Dendritic cell treated with granulocyte-macrophage colony-stimulating factor and Interleukin-4, amounts not matched to agents 40 ng/mL and 50 ng/mL, for 4 days (primary cell): ENCODE data around the gene ADI1.

ENCODE experiments used
- H3K27ac Mint-ChIP-seq: one replicate; pipeline ENCODE4 v1.8.0; 2022; ENCODE audit warnings: mild to moderate bottlenecking, mixed read lengths
- H3K27me3 Mint-ChIP-seq: one replicate; pipeline ENCODE4 v1.8.0; 2022; ENCODE audit warnings: mild to moderate bottlenecking, mixed read lengths
- H3K36me3 Mint-ChIP-seq: one replicate; pipeline ENCODE4 v1.8.0; 2022; ENCODE audit warnings: low read depth, mixed read lengths
- H3K4me1 Mint-ChIP-seq: one replicate; pipeline ENCODE4 v1.8.0; 2022; ENCODE audit warnings: low read depth, mixed read lengths
- H3K4me3 Mint-ChIP-seq: one replicate; pipeline ENCODE4 v1.8.0; 2022; ENCODE audit warnings: mild to moderate bottlenecking, moderate library complexity, mixed read lengths
- H3K9me3 Mint-ChIP-seq: one replicate; pipeline ENCODE4 v1.8.0; 2022; ENCODE audit warnings: mixed read lengths
- intact Hi-C: fragments of 100-400 bp; cut with micrococcal nuclease; formaldehyde crosslinking; loops from one replicate; pipeline ENCODE4 v1.15.0; 2022

ADI1 gene

DNA sequence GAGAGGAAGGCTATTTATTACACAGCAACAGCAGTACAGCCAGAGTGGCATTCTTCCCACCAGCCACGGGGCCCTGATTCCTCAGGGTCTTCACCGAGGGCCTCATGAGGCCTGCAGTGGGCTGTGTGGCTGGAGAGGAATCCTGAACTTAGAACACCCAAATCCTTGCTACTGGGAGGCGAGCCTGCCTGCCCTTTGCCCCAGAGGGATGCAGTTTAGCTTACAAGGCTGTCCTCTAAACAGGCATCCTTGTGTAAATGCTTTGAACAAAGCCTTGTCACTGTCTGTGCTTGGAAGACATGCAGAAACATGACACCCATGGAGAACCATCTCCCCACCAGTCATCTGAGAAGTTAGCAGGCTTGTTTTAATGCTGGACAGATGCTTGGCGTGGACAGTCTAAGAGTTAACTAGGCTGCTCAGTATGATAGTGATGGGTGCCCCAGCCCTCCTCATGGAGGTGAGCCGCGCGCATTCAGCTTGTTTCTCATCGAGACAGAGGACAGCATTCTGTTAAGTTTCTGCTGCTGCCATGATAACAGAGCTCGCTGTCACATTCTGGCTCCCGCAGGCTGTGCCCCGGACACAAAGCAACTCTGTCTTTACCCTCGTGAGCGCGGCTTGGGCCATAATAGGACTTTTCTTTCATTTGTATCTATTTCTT, 42.9 kb downstream of the ADI1 start:
- intact Hi-C loops, result no loop called here
- no peak overlapping the region for H3K4me3 Mint-ChIP-seq
- no peaks in the 10 kb centered on the region for H3K4me1 Mint-ChIP-seq
- H3K9me3 Mint-ChIP-seq, result no peaks in the 10 kb centered on the region
- peaks cover 91% of the 10 kb centered on the region for H3K36me3 Mint-ChIP-seq
- H3K27ac Mint-ChIP-seq, result no peak overlapping the region
- no peaks in the 10 kb centered on the region for H3K27me3 Mint-ChIP-seq

DNA sequence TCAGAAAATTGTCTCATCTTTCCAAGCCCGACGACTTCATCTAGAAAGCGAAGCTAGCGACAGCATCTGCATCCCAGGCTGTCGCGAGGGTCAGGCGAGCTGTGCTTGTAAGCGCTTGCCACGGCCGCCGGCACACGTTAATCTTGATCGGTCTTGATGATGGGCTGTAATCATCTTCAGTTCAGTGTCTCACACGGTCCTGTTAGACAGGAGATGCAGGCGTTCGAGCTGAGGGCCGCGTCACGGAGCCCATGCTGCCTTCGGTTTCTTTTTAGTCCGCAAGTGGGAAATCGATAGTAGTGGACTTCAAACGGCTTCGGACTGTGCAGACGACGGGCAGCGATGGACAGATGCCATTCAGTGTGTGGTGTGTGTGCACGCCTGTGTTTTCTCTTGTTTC, 43.6 kb downstream of the ADI1 start:
- H3K9me3 Mint-ChIP-seq, result no peaks in the 10 kb centered on the region

DNA sequence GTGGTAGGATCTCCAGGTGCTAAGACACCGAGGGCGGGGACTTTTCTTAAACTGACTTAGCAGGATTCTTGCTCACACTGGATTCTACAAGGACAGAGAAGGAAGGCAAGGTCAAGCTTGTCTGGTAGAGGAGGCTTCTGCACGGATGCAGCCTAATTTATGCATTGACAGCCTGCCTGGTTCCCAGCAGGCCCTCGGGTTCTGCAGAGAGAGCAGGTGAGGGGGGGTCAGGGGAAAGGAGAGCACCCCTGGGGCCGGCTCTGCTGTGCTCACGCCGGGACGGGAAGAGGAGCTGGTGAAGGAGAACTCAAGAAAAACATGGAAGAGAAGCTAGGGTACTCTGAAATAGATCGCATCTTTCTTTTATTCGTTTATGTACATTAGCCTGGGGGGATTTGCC, 46.4 kb downstream of the ADI1 start:
- Mint-ChIP-seq H3K36me3 (peaks cover 93% of the 10 kb centered on the region), H3K4me3 (no peak overlapping the region), H3K27me3 (no peaks in the 10 kb centered on the region), H3K9me3 (no peaks in the 10 kb centered on the region), H3K27ac (no peak overlapping the region), H3K4me1 (no peaks in the 10 kb centered on the region)
- intact Hi-C loops, result no loop called here

More for the DNA sequence above, 43.6 kb downstream of the ADI1 start:
- intact Hi-C loops, result no loop called here
- no peak overlapping the region for H3K4me3 Mint-ChIP-seq
- H3K27me3 Mint-ChIP-seq, result no peaks in the 10 kb centered on the region
- H3K27ac Mint-ChIP-seq, result no peak overlapping the region
- H3K36me3 Mint-ChIP-seq, result peaks cover 91% of the 10 kb centered on the region
- H3K4me1 Mint-ChIP-seq, result no peaks in the 10 kb centered on the region

DNA sequence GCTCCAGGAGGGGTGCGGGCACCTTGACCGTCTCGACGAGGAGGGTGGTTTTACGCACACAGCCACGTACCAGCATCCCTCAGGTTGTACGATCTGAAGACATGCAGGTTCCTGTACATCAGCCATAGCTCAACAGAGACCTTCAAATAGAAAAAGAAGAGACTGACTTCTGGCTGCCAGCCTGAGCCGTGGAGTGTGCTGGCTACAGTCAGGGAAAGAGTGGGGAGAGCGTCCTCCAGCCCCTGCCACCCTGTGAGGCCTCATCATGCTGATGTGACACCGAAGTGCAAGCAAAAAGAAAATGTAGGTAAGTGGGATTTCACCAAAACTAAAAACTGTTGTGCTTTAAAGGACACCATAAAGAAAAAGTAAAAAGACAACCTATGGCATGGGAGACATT, 47.0 kb downstream of the ADI1 start:
- H3K27me3 Mint-ChIP-seq, result no peaks in the 10 kb centered on the region
- intact Hi-C loops, result no loop called here
- H3K27ac Mint-ChIP-seq, result no peak overlapping the region
- H3K4me3 Mint-ChIP-seq, result no peak overlapping the region
- H3K9me3 Mint-ChIP-seq, result no peaks in the 10 kb centered on the region
- H3K36me3 Mint-ChIP-seq, result peaks cover 93% of the 10 kb centered on the region
- no peaks in the 10 kb centered on the region for H3K4me1 Mint-ChIP-seq

DNA sequence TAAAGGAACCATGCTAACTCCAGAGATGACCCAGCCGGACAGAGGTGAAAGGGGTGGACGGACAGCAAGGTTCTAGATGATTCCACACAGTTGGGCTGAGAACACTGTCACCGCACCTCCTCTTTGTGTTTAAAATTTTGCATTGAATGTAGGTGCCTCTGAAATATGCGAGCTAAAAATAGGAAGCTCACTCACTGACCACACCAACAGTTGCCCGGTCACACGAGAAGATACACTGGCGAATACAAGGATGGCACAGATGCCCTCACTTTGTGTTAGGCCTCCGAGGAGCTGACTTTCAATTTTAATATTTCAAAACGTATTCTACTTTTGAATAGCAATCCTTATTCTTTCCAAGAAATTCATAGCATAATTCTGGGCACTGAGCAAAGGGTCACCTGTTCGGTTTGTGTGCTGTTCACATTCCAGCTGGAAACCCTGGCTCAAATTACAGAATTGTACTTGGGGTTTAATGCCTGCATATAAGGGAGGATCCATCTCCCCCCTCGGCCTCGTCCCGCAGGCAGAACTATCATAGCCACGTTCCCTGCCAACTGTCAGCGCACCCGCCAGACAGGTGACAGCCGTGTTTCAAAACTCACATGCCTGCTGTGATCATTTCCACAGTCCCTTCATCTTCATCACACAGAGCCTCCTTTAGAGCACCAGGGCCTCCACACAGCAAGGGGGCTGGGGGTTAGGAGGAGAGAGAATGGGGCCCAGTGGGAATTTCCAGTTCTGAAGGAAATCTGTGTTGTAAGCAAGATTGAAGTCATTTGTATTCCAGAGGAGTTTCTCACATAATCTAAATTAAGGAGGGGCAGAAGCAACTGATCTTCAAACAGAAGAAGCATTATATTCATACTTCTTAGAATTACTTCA, 48.2 kb downstream of the ADI1 start:
- Mint-ChIP-seq H3K36me3 (peaks cover 100% of the 10 kb centered on the region), H3K4me1 (no peaks in the 10 kb centered on the region), H3K27ac (no peak overlapping the region), H3K27me3 (no peaks in the 10 kb centered on the region), H3K9me3 (no peaks in the 10 kb centered on the region), H3K4me3 (no peak overlapping the region)
- intact Hi-C loops, result no loop called here

DNA sequence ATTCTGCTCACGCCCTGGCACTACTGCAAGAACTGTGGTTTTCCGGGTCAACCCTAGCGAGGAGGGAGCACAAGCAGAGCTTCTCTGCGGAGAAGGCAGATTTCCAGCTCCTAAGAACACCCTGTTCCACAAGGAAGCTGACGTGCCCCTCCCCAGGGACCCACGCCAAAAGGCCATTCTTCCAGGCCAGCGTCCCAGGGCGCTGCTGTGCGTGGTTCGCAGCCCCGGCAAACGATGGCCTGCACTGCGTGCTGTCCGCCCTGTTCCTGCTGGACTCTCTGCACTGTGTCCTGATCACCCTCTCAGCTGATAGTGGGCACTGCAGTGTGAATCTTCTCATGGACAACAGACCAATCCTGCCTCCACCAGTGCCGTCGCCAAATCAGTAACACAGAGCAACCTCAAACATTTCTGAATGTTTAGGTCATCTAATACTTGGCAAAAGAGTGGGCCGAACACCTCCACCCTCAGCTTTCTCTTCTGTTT, 49.1 kb downstream of the ADI1 start:
- Mint-ChIP-seq H3K36me3 (peaks cover 100% of the 10 kb centered on the region), H3K27ac (no peak overlapping the region), H3K4me3 (no peak overlapping the region), H3K27me3 (no peaks in the 10 kb centered on the region), H3K4me1 (no peaks in the 10 kb centered on the region), H3K9me3 (no peaks in the 10 kb centered on the region)
- intact Hi-C loops, result no loop called here

DNA sequence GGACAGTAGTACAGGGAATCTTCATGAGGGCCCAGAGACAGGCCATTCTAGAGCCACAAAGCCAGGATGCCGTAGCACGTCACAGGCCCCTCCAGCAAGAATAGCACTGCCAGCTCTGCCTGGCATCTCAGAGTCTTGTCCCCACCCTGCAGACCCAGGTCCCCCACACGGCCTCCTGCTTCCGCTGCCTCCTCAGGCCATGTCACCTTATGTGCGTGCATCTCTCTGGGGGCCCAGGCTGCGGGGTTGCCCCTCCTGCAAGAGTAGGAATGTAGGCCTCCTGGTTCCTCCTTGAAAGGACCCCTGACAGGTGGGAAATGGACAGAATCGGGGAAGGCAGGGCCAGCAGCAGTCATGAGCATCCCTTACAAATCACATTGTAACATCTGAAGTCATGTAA, 49.8 kb downstream of the ADI1 start:
- intact Hi-C loops, result no loop called here
- H3K36me3 Mint-ChIP-seq, result peaks cover 100% of the 10 kb centered on the region
- H3K27me3 Mint-ChIP-seq, result no peaks in the 10 kb centered on the region
- no peak overlapping the region for H3K4me3 Mint-ChIP-seq
- H3K4me1 Mint-ChIP-seq, result no peaks in the 10 kb centered on the region
- H3K9me3 Mint-ChIP-seq, result no peaks in the 10 kb centered on the region
- H3K27ac Mint-ChIP-seq, result no peak overlapping the region

DNA sequence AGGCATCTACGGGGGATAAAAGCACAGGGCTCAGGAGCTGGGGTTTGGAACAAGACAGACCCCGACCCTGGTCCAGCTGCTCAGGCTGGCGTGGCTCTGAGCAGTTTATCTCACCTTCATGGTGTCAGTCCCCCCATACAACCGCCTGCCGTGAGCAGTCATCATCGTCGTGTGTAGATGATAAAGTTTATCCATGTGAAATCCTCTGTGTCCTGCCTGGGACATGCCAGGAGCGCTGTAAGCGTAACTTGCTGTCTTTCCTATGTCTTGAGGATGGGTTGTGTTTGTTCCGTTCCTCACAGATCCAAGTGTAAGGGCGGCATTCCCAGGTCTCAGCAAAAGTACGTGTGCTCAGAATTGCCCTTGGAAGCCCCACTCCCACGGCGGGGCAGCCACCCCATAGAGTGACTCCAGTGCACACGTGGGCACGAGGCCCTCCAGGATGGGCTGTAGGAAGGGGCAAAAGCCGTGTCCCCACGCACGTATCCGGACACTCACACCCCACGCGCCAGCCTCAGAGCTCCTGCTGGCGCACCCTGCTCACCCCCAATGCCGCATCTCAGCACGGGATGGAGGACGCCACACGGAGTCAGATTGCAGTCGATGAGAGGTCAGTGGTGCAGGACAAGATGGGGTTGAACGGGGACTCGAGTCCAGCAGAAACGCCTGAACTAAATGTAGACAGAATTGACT, 50.9 kb downstream of the ADI1 start:
- Mint-ChIP-seq H3K9me3 (no peaks in the 10 kb centered on the region), H3K4me1 (no peaks in the 10 kb centered on the region), H3K4me3 (no peak overlapping the region), H3K27me3 (no peaks in the 10 kb centered on the region), H3K27ac (no peak overlapping the region), H3K36me3 (peaks cover 100% of the 10 kb centered on the region)
- intact Hi-C loops, result no loop called here

DNA sequence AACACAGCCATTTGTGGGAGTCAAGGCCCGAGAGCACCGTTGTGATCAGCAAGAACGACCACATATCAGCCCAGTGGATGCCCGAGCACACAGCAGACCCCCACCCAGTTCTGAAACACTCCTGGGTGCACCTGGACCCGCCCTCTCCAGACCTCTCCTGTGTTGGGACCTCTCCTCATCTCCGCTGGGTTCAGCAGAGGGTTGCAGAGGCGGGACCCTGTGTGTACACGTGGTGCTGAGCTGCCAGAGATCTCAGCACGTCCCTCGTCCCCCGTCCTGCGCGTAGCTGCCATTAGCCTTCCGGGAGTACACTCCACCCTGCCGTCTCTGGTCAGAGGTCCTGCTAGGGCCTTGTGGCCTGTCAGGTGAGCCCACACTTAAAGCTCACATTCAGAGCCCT, 51.7 kb downstream of the ADI1 start:
- no peaks in the 10 kb centered on the region for H3K27me3 Mint-ChIP-seq
- H3K4me3 Mint-ChIP-seq, result no peak overlapping the region
- intact Hi-C loops, result no loop called here
- H3K36me3 Mint-ChIP-seq, result peaks cover 100% of the 10 kb centered on the region
- no peaks in the 10 kb centered on the region for H3K9me3 Mint-ChIP-seq
- no peak overlapping the region for H3K27ac Mint-ChIP-seq
- H3K4me1 Mint-ChIP-seq, result no peaks in the 10 kb centered on the region

DNA sequence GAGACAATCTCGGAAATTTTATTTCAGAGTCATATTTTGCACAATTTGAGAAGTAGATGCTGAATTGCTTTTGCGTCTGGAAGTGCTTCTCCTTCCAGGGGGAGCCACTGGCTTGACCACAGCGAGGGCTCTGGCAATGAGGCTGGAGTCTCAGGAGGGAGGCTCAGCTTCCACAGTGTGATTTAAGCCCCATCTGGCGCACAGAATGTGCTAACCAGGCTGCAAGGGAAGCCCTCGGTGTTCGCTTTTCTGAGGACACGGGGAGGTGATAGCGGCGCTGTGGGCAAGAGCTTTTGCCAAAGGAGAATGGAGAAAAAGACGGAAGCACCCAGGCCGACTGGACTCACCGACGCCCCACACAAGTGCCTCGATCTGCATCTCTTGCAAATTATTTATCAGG, 52.4 kb downstream of the ADI1 start:
- Mint-ChIP-seq H3K36me3 (peaks cover 97% of the 10 kb centered on the region), H3K27ac (no peak overlapping the region)

DNA sequence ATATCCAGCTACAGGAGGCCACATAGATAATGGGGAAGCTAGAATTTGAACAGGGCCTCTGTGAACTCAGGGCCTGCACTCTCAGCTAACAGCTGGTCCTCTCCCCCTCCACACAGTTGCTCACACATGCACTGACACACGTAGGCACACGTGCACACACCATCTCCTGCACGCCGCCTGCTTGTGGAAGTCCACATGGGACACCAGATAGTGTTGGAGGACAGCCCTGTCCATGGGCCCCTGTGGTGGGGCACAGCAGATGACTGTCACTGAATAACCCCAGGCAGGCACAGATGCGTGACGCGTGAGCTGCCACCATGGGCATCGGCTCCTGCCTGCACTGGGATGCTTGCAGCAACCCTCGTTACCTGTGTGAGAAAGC, 52.9 kb downstream of the ADI1 start:
- H3K4me3 Mint-ChIP-seq, result no peak overlapping the region
- H3K9me3 Mint-ChIP-seq, result no peaks in the 10 kb centered on the region
- peaks cover 97% of the 10 kb centered on the region for H3K36me3 Mint-ChIP-seq
- H3K27ac Mint-ChIP-seq, result no peak overlapping the region
- H3K27me3 Mint-ChIP-seq, result no peaks in the 10 kb centered on the region
- intact Hi-C loops, result no loop called here
- H3K4me1 Mint-ChIP-seq, result peaks cover 5% of the 10 kb centered on the region

More for the DNA sequence above, 52.4 kb downstream of the ADI1 start:
- Mint-ChIP-seq H3K4me3 (no peak overlapping the region), H3K4me1 (peaks cover 1% of the 10 kb centered on the region), H3K27me3 (no peaks in the 10 kb centered on the region), H3K9me3 (no peaks in the 10 kb centered on the region)
- intact Hi-C loops, result no loop called here

DNA sequence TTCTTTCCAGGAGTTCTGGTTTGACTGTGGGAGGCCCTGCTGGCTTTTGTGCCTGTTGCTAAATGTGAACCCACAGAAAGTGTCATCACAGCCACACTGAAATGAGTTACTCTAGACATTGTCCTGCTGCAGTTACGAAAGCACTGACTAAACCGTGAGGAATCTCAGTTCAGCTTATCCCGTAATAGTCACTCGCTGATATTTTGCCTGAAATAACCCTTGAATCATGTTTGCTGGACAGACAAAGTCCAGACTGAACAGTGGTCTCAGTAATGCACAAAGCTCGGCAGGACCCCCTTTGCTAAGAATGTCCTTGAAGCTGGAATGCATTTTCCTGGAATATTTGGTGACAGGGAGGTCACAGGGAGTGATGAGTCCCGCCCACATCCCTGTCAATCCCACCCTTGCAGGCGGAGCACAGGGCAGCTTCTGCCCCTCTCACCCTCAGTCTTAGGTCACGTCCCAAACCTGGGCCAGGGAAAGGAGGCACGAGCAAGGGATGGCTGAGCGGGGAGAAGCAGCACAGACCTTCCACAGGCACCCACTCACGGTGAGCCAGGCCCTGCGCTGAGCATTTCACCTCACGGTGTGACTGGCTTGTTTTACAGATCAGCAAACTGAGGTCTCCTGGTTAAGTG, 53.4 kb downstream of the ADI1 start:
- no peak overlapping the region for H3K27ac Mint-ChIP-seq
- intact Hi-C loops, result no loop called here
- H3K9me3 Mint-ChIP-seq, result no peaks in the 10 kb centered on the region
- no peak overlapping the region for H3K4me3 Mint-ChIP-seq
- H3K4me1 Mint-ChIP-seq, result peaks cover 5% of the 10 kb centered on the region
- peaks cover 97% of the 10 kb centered on the region for H3K36me3 Mint-ChIP-seq
- H3K27me3 Mint-ChIP-seq, result no peaks in the 10 kb centered on the region

DNA sequence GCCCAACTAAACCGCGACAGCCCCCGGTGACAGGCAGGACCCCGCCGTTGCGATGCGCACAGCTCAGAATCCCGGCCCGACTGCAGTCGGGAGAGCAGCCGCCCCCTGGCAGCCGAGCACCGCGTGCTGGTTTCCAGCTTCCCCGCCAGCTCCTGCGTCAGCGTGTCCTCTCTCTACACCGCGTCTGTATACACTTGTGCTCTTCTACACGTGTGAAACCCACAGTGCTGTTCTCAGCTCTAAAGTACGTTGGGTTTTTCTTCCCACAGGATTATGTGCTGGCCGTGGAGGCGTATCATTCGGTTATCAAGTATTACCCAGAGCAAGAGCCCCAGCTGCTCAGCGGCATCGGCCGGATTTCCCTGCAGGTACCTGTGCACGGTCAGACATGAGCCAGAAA, 54.0 kb downstream of the ADI1 start:
- Mint-ChIP-seq H3K27me3 (no peaks in the 10 kb centered on the region), H3K27ac (no peak overlapping the region), H3K36me3 (peaks cover 97% of the 10 kb centered on the region), H3K4me1 (peaks cover 5% of the 10 kb centered on the region), H3K9me3 (no peaks in the 10 kb centered on the region), H3K4me3 (no peak overlapping the region)
- intact Hi-C loops, result no loop called here
